Motor neuron (in vitro differentiated cells): ENCODE measurements around the gene KAT14. TPM values are rescaled to one million over a fixed set of nuclear protein-coding genes. Genes with fewer than 3 reads are reported as not detected.
"Not testable (repeated sequence)": the region's sequence is repeated elsewhere in the genome, so short reads cannot be mapped to it uniquely, and the experiment has no call there.

ENCODE experiments used
- ATAC-seq, 8 experiments: fragments of 200-7000 bp; cut with Tn5 transposase; replicated peaks in 6 of 8; 2 replicates each; pipeline ENCODE4 v1.8.0; 2021; ENCODE audit warnings: mild to moderate bottlenecking in 8 of 8, moderate library complexity in 8 of 8
- H3K27ac ChIP-seq, 2 donors: fragments of 250-450 bp; sonication (Bioruptor Pico); 2 replicates each; pipeline ENCODE4 v1.9.0; 2021; ENCODE audit warnings: antibody characterized with exemption in 2 of 2, mild to moderate bottlenecking in 2 of 2, moderate library complexity in 1 of 2
- H3K4me1 ChIP-seq, 2 donors: fragments of 250-450 bp; sonication (Bioruptor Pico); replicated peaks in 1 of 2; 2 replicates each; pipeline ENCODE4 v1.6.1; 2021; ENCODE audit warnings: antibody characterized with exemption in 2 of 2, mild to moderate bottlenecking in 2 of 2, moderate library complexity in 1 of 2
- H3K4me3 ChIP-seq, 5 donors: fragments of 250-450 bp; sonication (Bioruptor Pico); 2 replicates each; pipeline ENCODE4 v1.9.0; 2021; ENCODE audit warnings: antibody characterized with exemption in 5 of 5, mild to moderate bottlenecking in 5 of 5, moderate library complexity in 4 of 5
- whole genome bisulfite sequencing, 10 experiments: fragments of 450-650 bp; shearing (Covaris generic); methylation state at CpG; one replicate each; pipeline ENCODE4 v1.0.0; 2022; 5-methylcytosine and 5-hydroxymethylcytosine counted together
- in situ Hi-C, 9 experiments: fragments of 400-800 bp; cut with MboI; loops; one replicate each; pipeline ENCODE4 v1.15.0; 2021; ENCODE audit warnings: low sequenced_read_pairs in 9 of 9, low pct_unique_long_range_greater_than_20kb in 2 of 9; ENCODE audit not compliant: unreplicated experiment in 9 of 9
- total RNA-seq, 8 experiments: library from RNA; unstranded; fragments of 300-600 nt; gene quantifications; 2 replicates each; pipeline versions ENCODE4 v1.2.3 to v1.2.4, GENCODE V29; 2022

Gene KAT14
- total RNA-seq, 8 experiments from 2014 or later, result 12.9 to 18.1 (median 15.7) TPM

DNA sequence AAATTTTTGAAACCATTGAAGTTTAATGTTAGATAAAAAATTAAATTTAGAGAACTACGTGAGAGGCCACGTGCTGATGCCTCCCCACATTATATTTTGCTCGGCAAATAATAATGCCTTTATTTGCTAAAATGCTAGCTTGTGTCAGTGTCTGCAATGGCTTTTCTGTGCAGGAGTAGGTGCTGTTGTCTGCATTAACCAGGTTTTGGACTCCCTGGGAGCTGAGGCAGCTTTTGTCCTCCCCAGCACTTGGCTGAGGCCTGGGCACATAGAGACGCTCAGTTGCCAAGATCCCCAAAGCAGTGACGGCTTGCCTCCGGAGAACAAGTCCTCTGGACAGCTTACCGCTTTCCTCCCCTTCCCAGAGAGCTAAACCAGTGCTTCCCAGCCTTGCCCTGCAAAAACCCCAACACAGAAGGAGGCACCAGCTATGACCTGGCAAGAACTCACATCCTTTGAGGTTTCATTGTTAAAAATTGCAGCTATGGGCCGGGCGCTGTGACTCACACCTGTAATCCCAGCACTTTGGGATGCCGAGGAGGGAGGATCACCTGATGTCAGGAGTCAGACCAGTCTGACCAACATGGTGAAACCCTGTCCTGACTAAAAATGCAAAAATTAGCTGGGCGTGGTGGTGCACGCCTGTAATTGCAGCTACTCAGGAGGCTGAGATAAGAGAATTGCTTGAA lies 59.9 kb downstream of the KAT14 start:
- WGBS, 10 experiments, result 60 to 100% (median 92%) methylated on average over 1 to 8 of the region's 12 CpGs; no CpG with 5 or more reads in 3 of the 10 experiments
- in situ Hi-C loops, result loop anchor here in 1 of 9 experiments (25.0 kb wide), 1 partner anchor 110 kb away; no protein-coding TSS in a partner anchor
- H3K4me3 ChIP-seq, result no peak overlapping the region
- no peaks in the 10 kb centered on the region for H3K4me1 ChIP-seq
- no peak for ATAC-seq
- no peak overlapping the region for H3K27ac ChIP-seq

DNA sequence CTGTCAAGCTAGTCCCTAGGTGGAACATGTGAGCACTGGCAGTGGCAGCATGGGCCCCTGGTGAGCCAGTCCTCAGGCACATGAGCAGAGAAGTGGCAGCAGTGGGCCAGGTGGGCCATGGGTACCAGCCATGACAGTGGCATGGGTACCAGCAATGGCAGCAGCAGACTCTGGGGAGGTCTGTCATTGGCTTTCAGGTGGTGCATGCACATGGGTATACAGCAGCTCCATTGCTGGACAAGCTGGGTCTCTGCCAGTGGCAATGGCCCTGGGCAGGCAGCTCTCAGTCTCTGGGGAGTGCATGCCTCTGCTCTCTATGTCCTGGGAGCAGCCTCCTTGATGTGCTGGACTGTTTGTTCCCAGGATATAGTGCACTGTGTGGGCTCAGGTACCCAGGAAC lies 65.3 kb downstream of the KAT14 start:
- in situ Hi-C loops, result no loop called here
- no peak for ATAC-seq
- H3K4me3 ChIP-seq, result no peak overlapping the region
- H3K4me1 ChIP-seq, result no peaks in the 10 kb centered on the region
- no peak overlapping the region for H3K27ac ChIP-seq

DNA sequence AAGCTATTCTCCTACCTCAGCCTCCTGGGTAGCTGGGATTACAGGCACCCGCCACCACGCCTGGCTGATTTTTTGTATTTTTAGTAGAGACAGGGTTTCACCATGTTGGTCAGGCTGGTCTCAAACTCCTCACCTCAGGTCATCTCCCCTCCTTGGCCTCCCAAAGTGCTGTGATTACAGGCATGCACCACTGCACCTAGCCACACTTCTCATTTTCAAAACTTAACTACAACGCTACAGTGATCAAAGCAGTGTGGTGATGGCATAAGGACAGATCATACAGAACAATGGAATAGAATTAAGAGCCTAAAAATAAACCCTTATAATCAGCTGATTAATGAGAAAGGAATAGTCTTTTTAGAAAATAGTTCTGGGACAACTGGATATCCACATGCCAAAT lies 66.0 kb downstream of the KAT14 start:
- ATAC-seq, H3K4me3 ChIP-seq, in situ Hi-C loops, H3K27ac ChIP-seq, H3K4me1 ChIP-seq: not testable (repeated sequence)
- WGBS, 10 experiments, result 100% methylated on average over 1 to 3 of the region's 3 CpGs; no CpG with 5 or more reads in 6 of the 10 experiments

DNA sequence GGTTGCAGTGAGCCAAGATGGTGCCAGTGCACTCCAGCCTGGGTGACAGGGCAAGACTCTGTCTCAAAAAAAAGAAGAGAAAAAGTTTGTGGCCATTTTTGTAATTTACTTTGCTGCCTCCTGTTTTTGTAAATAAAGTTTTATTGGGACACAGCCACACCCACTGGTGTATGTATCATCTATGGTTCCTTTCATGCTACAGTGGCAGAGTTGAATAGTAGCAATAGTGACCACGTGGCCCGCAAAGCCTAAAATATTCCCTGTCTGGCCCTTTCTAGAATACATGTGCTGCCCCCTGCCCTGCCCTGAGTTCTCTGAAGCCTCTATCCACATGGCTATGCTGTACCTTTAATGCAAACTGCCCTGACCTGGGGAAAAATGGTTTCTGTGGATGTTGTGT lies 75.3 kb downstream of the KAT14 start:
- no peak overlapping the region for H3K4me3 ChIP-seq
- no peak overlapping the region for H3K27ac ChIP-seq
- ATAC-seq, result no peak
- in situ Hi-C loops, result no loop called here
- H3K4me1 ChIP-seq, result no peaks in the 10 kb centered on the region
- 40 to 100% (median 79%) methylated on average over 1 to 2 of the region's 2 CpGs; no CpG with 5 or more reads in 6 of the 10 experiments for WGBS, 10 experiments

DNA sequence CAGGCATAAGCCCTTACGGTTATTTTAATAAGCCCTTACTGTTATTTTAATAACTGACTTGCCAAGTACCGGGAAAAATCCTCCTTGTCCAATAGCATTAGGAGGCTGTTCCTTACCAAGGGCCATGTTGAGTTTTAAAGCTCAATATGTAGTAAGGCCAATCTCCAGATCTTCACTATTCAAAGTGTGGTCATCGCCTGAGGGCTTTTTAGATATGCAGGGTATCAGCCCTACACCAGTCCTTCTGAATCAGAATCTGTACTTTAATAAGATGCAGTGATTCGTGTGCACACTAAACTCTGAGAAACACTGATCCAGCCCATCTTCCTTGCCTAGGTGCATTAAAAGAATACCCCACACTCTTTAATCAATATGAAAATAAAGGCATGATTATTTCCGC lies 77.9 kb downstream of the KAT14 start:
- in situ Hi-C loops, result no loop called here
- peak in 3 of 8 experiments; percentile 73 to 87 (median 86) for ATAC-seq
- H3K4me1 ChIP-seq, result no peaks in the 10 kb centered on the region
- no peak overlapping the region for H3K4me3 ChIP-seq
- 30 to 92% (median 71%) methylated on average over 1 to 5 of the region's 5 CpGs for WGBS, 10 experiments
- H3K27ac ChIP-seq, result no peak overlapping the region

DNA sequence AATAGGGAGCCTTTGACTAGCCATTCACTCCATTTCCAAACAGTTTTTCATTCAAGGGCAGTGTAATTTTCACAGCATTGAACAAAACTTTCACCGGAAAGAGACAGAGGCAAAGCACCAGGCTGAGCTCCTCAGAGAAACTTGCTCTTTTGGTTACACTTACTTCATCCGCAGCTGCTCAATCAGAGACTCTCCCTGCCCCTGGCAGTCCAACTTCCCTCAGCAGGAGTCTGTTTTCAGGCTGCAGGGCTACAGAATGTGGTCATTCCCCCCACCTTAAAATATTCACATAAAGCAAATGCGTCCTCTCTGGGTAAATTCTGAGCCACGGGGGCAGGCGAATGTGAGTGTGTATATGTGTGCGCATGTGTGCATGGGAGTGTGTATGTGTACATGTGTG lies 80.6 kb downstream of the KAT14 start:
- H3K4me1 ChIP-seq, result no peaks in the 10 kb centered on the region
- H3K27ac ChIP-seq, result no peak overlapping the region
- in situ Hi-C loops, result no loop called here
- ATAC-seq, result peak in 3 of 8 experiments; percentile 46 to 87 (median 57)
- WGBS, 10 experiments, result 40 to 100% (median 61%) methylated on average over 1 to 4 of the region's 6 CpGs; no CpG with 5 or more reads in 4 of the 10 experiments
- no peak overlapping the region for H3K4me3 ChIP-seq

DNA sequence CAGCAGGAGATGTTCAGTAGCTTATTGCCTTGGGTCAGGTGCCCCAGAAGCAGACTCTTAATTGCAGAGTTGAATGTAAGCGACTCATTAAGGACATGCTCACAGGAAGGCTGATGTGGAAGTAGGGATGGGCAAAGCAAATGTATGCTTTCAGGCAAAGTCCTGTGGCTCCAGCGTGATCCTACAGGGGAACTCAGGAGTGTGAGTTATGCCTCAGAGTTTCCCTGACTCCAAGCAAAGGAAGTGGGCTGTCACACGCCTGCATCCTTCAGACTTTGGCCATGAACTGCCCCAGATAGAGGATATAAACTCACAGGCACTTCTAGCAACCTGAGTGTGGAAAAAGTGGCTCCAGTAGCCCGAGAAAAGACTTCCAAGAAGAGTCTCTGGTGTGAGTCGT lies 85.7 kb downstream of the KAT14 start:
- WGBS, 10 experiments, result 50 to 100% (median 88%) methylated on average over 1 to 4 of the region's 5 CpGs; no CpG with 5 or more reads in 4 of the 10 experiments
- in situ Hi-C loops, result no loop called here
- no peak for ATAC-seq
- Histone ChIP-seq H3K4me1 (peaks cover 0 to 18% of the 10 kb centered on the region in 2 donors), H3K27ac (no peak overlapping the region), H3K4me3 (no peak overlapping the region)

DNA sequence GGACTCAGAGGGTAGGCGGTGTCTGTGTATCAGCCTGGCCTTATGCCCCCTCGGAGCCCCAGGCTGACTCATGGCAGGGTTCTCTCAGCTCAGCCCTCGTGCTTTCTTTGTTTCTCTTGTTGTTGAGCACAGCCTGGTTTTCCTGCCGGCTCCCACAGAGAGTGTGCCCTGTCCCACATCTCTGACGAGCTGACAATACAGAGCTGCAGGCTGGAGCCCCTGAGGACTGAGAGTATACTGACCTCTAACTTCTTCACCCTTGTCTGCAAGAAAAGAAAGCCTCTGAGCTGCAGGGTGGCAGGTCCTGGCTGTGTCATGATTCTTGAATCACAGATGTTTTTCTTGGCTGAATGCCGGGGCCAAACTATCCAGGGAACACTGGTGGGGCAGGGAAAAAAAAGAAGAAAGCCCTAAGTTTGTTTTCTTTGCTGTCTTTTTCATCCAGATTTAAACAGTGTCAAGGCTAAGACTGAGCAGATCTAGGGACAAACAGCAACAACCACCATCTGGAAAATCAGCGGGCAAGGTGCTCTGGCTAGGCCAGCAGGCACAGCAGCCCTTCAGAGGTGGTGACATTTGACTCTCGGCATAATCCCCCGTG lies 87.4 kb downstream of the KAT14 start:
- in situ Hi-C loops, result no loop called here
- peak; percentile 77 to 99 (median 98) for ATAC-seq
- WGBS, 10 experiments, result 0 to 27% (median 11%) methylated on average over 1 to 5 of the region's 9 CpGs; no CpG with 5 or more reads in 4 of the 10 experiments
- Histone ChIP-seq H3K4me3 (no peak overlapping the region), H3K27ac (peak overlapping the region in 1 of 2 donors; percentile 36), H3K4me1 (peaks cover 0 to 18% of the 10 kb centered on the region in 2 donors)

DNA sequence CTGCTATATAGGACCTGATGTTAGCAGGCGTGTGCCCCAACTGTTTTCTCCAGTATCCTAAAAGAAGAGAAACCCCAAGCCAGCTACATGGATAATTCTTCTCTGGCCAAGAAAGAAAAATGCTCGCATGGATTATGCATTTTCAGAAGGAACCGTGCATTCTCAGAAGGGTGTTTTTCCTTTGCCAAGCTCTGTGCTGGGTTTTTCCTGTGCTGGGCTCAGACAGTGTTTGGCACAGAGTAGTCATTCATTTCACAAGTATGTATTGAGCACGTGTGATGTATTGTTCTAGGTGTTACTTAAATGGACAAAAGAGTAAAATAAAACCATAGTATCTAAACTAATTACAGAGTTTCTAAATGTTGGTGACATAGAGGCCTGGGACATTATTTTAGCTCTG lies 88.0 kb downstream of the KAT14 start:
- 0 to 89% (median 72%) methylated on average over 1 to 4 of the region's 4 CpGs; no CpG with 5 or more reads in 2 of the 10 experiments for WGBS, 10 experiments
- peak in 3 of 8 experiments; percentile 23 to 40 (median 37) for ATAC-seq
- H3K27ac ChIP-seq, result peak overlapping the region in 1 of 2 donors; percentile 36
- H3K4me1 ChIP-seq, result peaks cover 0 to 18% of the 10 kb centered on the region in 2 donors
- H3K4me3 ChIP-seq, result no peak overlapping the region
- in situ Hi-C loops, result no loop called here

DNA sequence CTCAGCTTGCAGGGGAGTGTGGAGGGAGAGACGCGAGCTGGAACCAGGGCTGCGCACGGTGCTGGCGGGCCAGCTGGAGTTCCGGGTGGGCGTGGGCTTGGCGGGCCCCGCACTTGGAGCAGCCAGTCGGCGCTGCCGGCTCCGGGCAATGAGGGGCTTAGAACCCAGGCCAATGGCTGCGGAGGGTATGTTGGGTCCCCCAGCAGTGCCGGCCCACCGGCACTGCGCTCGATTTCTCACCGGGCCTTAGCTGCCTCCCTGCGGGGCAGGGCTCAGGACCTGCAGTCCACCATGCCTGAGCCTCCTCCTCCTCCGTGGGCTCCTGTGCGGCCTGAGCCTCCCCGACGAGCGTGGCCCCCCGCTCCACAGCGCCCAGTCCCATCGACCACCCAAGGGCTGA lies 89.1 kb downstream of the KAT14 start:
- H3K27ac ChIP-seq, ATAC-seq, in situ Hi-C loops, H3K4me3 ChIP-seq: not testable (repeated sequence)
- peaks cover 0 to 18% of the 10 kb centered on the region in 2 donors for H3K4me1 ChIP-seq
- 75 to 100% methylated on average over 1 to 4 of the region's 28 CpGs; no CpG with 5 or more reads in 8 of the 10 experiments for WGBS, 10 experiments

DNA sequence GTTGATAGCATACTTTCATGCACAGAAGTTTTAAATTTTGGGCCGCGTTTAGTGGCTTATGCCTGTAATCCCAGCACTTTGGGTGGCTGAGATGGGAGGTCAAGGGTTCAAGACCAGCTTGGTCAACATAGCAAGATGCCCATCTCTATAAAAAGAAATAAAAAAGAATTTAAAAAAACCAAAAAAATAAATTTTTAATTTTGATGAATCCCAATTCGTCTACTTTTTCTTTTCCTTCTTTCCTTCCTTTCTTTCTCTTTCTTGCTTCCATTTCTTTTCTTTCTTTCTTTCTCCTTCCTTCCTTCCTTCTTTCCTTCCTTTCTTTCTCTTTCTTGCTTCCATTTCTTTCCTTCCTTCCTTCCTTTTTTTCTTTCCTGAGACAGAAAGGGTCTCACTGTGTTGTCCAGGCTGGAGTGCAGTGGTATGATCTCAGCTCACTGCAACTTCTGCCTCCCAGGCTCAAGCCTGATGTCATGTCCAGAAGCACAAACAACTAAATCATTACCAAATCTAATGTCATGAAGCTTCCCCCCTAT lies 95.8 kb downstream of the KAT14 start:
- Histone ChIP-seq H3K4me3 (no peak overlapping the region), H3K4me1 (no peaks in the 10 kb centered on the region), H3K27ac (no peak overlapping the region)
- no peak for ATAC-seq
- WGBS, 10 experiments, result 0 to 100% (median 51%) methylated on average over 1 to 3 of the region's 3 CpGs
- in situ Hi-C loops, result no loop called here
